Subcutaneous abdominal adipose tissue (tissue), 5 donors: ENCODE data around the gene EME1.

Experiments used
- H3K27ac ChIP-seq: one replicate; pipeline ENCODE4 v1.7.0; 2013; ENCODE audit warnings: low read depth, mild to moderate bottlenecking, inconsistent platforms, low read length, moderate library complexity
- H3K27me3 ChIP-seq, 5 donors: one replicate each; pipeline ENCODE4 v1.7.0; 2013; ENCODE audit warnings: low read length in 5 of 5, inconsistent platforms in 1 of 5; ENCODE audit not compliant: control insufficient read depth in 5 of 5, insufficient read depth in 4 of 5
- H3K36me3 ChIP-seq, 5 donors: one replicate each; pipeline ENCODE4 v1.7.0; 2013; ENCODE audit warnings: low read length in 5 of 5; ENCODE audit not compliant: control insufficient read depth in 5 of 5, insufficient read depth in 5 of 5
- H3K4me1 ChIP-seq, 5 donors: one replicate each; pipeline ENCODE4 v1.7.0; 2013; ENCODE audit warnings: low read length in 5 of 5, mild to moderate bottlenecking in 3 of 5, moderate library complexity in 1 of 5; ENCODE audit not compliant: control insufficient read depth in 5 of 5, insufficient read depth in 5 of 5
- H3K4me3 ChIP-seq, 5 donors: one replicate each; pipeline ENCODE4 v1.7.0; 2013; ENCODE audit warnings: low read length in 5 of 5, low read depth in 1 of 5
- H3K9ac ChIP-seq, 5 donors: one replicate each; pipeline ENCODE4 v1.7.0; 2013; ENCODE audit warnings: low read length in 5 of 5, mild to moderate bottlenecking in 4 of 5, moderate library complexity in 3 of 5
- H3K9me3 ChIP-seq, 5 donors: one replicate each; pipeline ENCODE4 v1.7.0; 2013; ENCODE audit warnings: low read length in 5 of 5; ENCODE audit not compliant: control insufficient read depth in 5 of 5
- donor health status: healthy.
- donor health status: healthy.
- donor health status: healthy.
- donor health status: healthy.
- donor health status: healthy.

The EME1 gene

DNA sequence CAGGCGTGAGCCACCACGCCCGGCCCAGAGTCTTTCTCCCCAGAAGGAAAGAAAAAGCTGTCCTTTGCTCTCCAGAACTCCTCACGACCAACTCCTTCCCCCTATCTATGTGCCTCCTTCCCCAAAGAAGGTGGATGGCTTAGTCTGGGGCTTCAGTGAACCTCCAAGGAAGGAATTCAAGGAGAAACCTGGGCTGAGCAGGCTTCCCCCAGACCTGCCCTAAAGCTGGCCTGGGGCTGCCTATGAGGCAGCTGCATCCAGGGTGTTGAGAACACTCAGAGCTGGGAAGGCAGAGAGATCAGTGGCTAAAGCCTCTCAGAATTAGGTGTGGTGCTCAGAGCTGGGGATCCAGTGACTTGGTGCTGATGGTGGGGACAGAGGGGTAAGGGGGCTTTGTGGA is 56.8 kb downstream of the EME1 start:
- peaks cover 11 to 47% (median 43%) of the 10 kb centered on the region in 5 donors for H3K4me1 ChIP-seq
- peaks cover 0 to 5% (median 2%) of the 10 kb centered on the region in 5 donors for H3K36me3 ChIP-seq
- H3K27ac ChIP-seq, result no peak overlapping the region
- no peak overlapping the region for H3K4me3 ChIP-seq
- H3K9me3 ChIP-seq, result no peaks in the 10 kb centered on the region
- no peaks in the 10 kb centered on the region for H3K27me3 ChIP-seq
- H3K9ac ChIP-seq, result no peak overlapping the region
